GM12878 (cell line): ENCODE results near the gene VWA8. TPM values are rescaled to one million over a fixed set of nuclear protein-coding genes. Genes with fewer than 3 reads are reported as not detected.

ENCODE experiments used
- ATAC-seq: fragments of 200-7000 bp; cut with Tn5 transposase; 3 replicates; pipeline ENCODE4 v1.9.1; 2020; ENCODE audit warnings: mild to moderate bottlenecking, moderate library complexity
- BruUV-seq: library from RNA; stranded (reverse); fragments of 400-500 nt; replicated peaks from 2 replicates; lab custom pipeline; 2021; lab: Mats Ljungman, UMichigan
- CTCF ChIA-PET: fragments of 300-600 bp; sonication (Branson Sonifier 250); formaldehyde crosslinking; extraction: SDS; loops from one replicate; lab custom pipeline; 2021; ENCODE audit warnings: inconsistent platforms; lab: Yijun Ruan, JAX
- POLR2A ChIA-PET: fragments of 350-600 bp; formaldehyde crosslinking; extraction: SDS; loops from one replicate; lab custom pipeline; 2021; ENCODE audit warnings: inconsistent platforms; lab: Charles Lee
- RAD21 ChIA-PET: fragments of 300-600 bp; sonication (Branson Sonifier 250); formaldehyde crosslinking; loops from one replicate; lab custom pipeline; 2023; ENCODE audit warnings: antibody characterized with exemption; ENCODE audit not compliant: unreplicated experiment; lab: Charles Lee
- SMC1A ChIA-PET: fragments of 300-600 bp; sonication (Branson Sonifier 250); formaldehyde crosslinking; loops from one replicate; lab custom pipeline; 2023; ENCODE audit not compliant: unreplicated experiment, uncharacterized antibody; lab: Charles Lee
- DNase-seq: peaks from one replicate; pipeline ENCODE4 v3.0.0-alpha.2; 2011; ENCODE audit warnings: low read depth, low spot score
- FAIRE-seq: peaks from 3 replicates; lab custom pipeline; 2011; peaks lifted over from hg19 to GRCh38; lab: Jason Lieb, UNC
- H2AFZ ChIP-seq: 2 replicates; pipeline ENCODE4 v1.6.0; 2011; ENCODE audit warnings: low read depth, low read length, control low read depth; ENCODE audit not compliant: control insufficient read depth
- H3K27ac ChIP-seq: 2 replicates; pipeline ENCODE4 v1.5.1; 2011; ENCODE audit warnings: control low read depth; ENCODE audit not compliant: control insufficient read depth, insufficient read depth
- H3K27me3 ChIP-seq, 2 experiments: replicated peaks in 1 of 2; 2 replicates each; pipeline versions ENCODE4 v1.6.0 to v1.6.1; 2011; ENCODE audit warnings: low read length in 1 of 2; ENCODE audit not compliant: control insufficient read depth in 2 of 2, insufficient read depth in 2 of 2
- H3K36me3 ChIP-seq, 2 experiments: 2 replicates each; pipeline ENCODE4 v1.5.1; 2011; ENCODE audit warnings: low read length in 1 of 2; ENCODE audit not compliant: control insufficient read depth in 2 of 2, insufficient read depth in 2 of 2
- H3K4me1 ChIP-seq: 2 replicates; pipeline ENCODE4 v1.6.1; 2011; ENCODE audit warnings: mild to moderate bottlenecking, low read length, moderate library complexity, mixed read lengths; ENCODE audit not compliant: control insufficient read depth, insufficient read depth
- H3K4me2 ChIP-seq: 2 replicates; pipeline ENCODE4 v1.6.0; 2011; ENCODE audit warnings: control low read depth; ENCODE audit not compliant: control insufficient read depth, insufficient read depth
- H3K4me3 ChIP-seq: fragments of 200-600 bp; sonication (generic); 2 replicates; pipeline ENCODE4 v1.5.1; 2016
- H3K79me2 ChIP-seq: 2 replicates; pipeline ENCODE4 v1.6.0; 2011; ENCODE audit warnings: low read length; ENCODE audit not compliant: control insufficient read depth, insufficient read depth
- H3K9ac ChIP-seq: 2 replicates; pipeline ENCODE4 v1.8.0; 2011; ENCODE audit warnings: low read length, control low read depth, mixed read lengths; ENCODE audit not compliant: control insufficient read depth, insufficient read depth
- H3K9me3 ChIP-seq: replicated peaks from 3 replicates; pipeline ENCODE4 v1.5.1; 2011; ENCODE audit warnings: mild to moderate bottlenecking, low read length; ENCODE audit not compliant: control insufficient read depth, insufficient read depth
- H4K20me1 ChIP-seq: 2 replicates; pipeline ENCODE4 v1.6.0; 2011; ENCODE audit not compliant: control insufficient read depth, insufficient read depth
- CBX3 ChIP-seq: fragments of 200-600 bp; sonication (generic); IDR thresholded peaks from 2 replicates; pipeline ENCODE4 v1.6.1; 2016; ENCODE audit warnings: low read depth, borderline replicate concordance
- EP300 ChIP-seq, 2 experiments: fragments of 150-350 bp in 1 of 2; IDR thresholded peaks; 2 replicates each; pipeline ENCODE4 v1.6.1; 2011 to 2012; ENCODE audit warnings: low read depth in 2 of 2, low read length in 2 of 2, borderline replicate concordance in 1 of 2, improper control_type of control experiment in 1 of 2, inconsistent platforms in 1 of 2; ENCODE audit not compliant: control insufficient read depth in 1 of 2
- MXI1 ChIP-seq: fragments of 150-350 bp; IDR thresholded peaks from 2 replicates; pipeline ENCODE4 v1.6.1; 2011; ENCODE audit warnings: low read depth, mild to moderate bottlenecking, inconsistent platforms, low read length, improper control_type of control experiment
- POU2F2 ChIP-seq: IDR thresholded peaks from 3 replicates; pipeline ENCODE4 v1.6.1; 2011; ENCODE audit warnings: low read depth, mild to moderate bottlenecking, low read length, borderline replicate concordance
- RUNX3 ChIP-seq: IDR thresholded peaks from 2 replicates; pipeline ENCODE4 v1.6.1; 2012; ENCODE audit warnings: low read length, inconsistent platforms
- SUPT20H ChIP-seq: IDR thresholded peaks from 2 replicates; pipeline ENCODE4 v1.6.1; 2011; ENCODE audit warnings: low read depth, mild to moderate bottlenecking, low read length, moderate library complexity, borderline replicate concordance; ENCODE audit not compliant: control insufficient read depth
- whole genome bisulfite sequencing: methylation state at CpG from one replicate; pipeline ENCODE4 v1.1.6; 2016; ENCODE audit warnings: low lambda C conversion rate; ENCODE audit not compliant: insufficient replicate concordance, insufficient coverage; ENCODE audit errors: missing lambda C conversion rate; 5-methylcytosine and 5-hydroxymethylcytosine counted together
- in situ Hi-C: fragments of 300-500 bp; cut with MboI; formaldehyde crosslinking; loops from 9 replicates; pipeline ENCODE4 v1.14.3; 2018; ENCODE audit warnings: mixed read lengths
- intact Hi-C: fragments of 100-400 bp; cut with micrococcal nuclease; formaldehyde crosslinking; loops from one replicate; pipeline ENCODE4 v1.14.2; 2022; ENCODE audit not compliant: unreplicated experiment
- polyA plus RNA-seq, 11 experiments: library from polyadenylated mRNA; depleted of rRNA in 4 of 11; unstranded in 6 of 11; stranded (reverse) in 5 of 11; fragments of >200 nt; fragmentation: Nextera tagmentation in 4 of 11; fragmentation: Illumina TruSeq in 1 of 11; extraction: Ambion mirVana in 4 of 11; extraction: Trizol in 1 of 11; gene quantifications; 1 replicate in 1 of 11; 2 replicates in 10 of 11; pipeline versions ENCODE4 v1.2.1 to v1.2.3, GENCODE V29; 2011 to 2016; ENCODE audit warnings: inconsistent platforms in 2 of 11, missing spikeins in 2 of 11, low read depth in 1 of 11
- total RNA-seq, 4 experiments: library from RNA; depleted of rRNA in 3 of 4; stranded (reverse); fragments of >200 nt in 3 of 4; fragmentation: Illumina TruSeq in 1 of 4; extraction: Trizol in 1 of 4; gene quantifications; 2 replicates each; pipeline versions ENCODE4 v1.2.1 to v1.2.3, GENCODE V29; 2013 to 2021
- TF ChIP-seq, protein P1 (sequence below): IDR thresholded peaks from 2 replicates; pipeline ENCODE4 v1.6.1; 2012; ENCODE audit warnings: mild to moderate bottlenecking, low read depth, low read length

VWA8 gene
- total and polyA plus RNA-seq, 10 of the 15 experiments (the other 5 are each of a cell fraction or from before 2014, with no cell fraction given), result 3.0 to 21.8 (median 13.5) TPM

DNA sequence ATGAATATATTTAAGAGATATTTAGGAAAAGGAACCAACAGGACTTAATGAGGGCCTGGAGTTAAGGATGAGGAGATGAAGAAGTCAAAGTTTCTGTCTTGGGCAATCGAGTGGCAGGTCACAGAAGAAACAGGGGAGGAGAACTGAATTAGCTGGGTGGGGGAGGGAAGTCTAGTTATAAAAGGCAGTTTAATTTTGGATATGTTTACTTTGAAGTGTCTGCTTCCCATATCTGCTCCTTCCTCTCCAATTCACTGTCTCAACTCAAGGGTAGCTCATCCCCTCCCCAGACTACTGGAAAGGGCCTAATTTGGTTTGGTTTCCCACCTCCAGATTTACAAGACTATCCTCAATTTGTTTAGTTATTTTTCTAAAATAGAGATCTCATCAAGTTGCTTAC lies 195.9 kb downstream of the VWA8 start:
- ChIA-PET CTCF (interaction anchor here (1.7 kb wide), 1 partner anchor 305 kb away, joined by 3 read pairs; no protein-coding TSS in a partner anchor), SMC1A (interaction anchor here (0.6 to 1.7 kb wide), 7 partner anchors 27 to 97 kb away, joined by 3 to 4 read pairs (median 3); no protein-coding TSS in a partner anchor), POLR2A (no interaction called here), RAD21 (no interaction called here)
- BruUV-seq, result no TSS peak
- in situ Hi-C loops (no loop called here), intact Hi-C loops (no loop called here)
- Histone ChIP-seq H3K9me3 (no peaks in the 10 kb centered on the region), H3K9ac (no peak overlapping the region), H3K4me1 (no peaks in the 10 kb centered on the region), H3K36me3 (no peaks in the 10 kb centered on the region), H2AFZ (no peak overlapping the region), H3K4me2 (no peak overlapping the region), H3K4me3 (no peak overlapping the region), H4K20me1 (no peaks in the 10 kb centered on the region), H3K27ac (no peak overlapping the region), H3K27me3 (no peaks in the 10 kb centered on the region), H3K79me2 (no peaks in the 10 kb centered on the region)
- TF ChIP-seq RUNX3 (no peak), POU2F2 (no peak), CBX3 (no peak), MXI1 (no peak), SUPT20H (no peak), EP300 (IDR thresholded peaks at IDR 0.05; ENCODE audit: borderline replicate concordance in 1 of 2, control insufficient read depth in 1 of 2, low read depth in 2 of 2, low read length in 2 of 2) (no peak)
- TF ChIP-seq, protein P1, sequence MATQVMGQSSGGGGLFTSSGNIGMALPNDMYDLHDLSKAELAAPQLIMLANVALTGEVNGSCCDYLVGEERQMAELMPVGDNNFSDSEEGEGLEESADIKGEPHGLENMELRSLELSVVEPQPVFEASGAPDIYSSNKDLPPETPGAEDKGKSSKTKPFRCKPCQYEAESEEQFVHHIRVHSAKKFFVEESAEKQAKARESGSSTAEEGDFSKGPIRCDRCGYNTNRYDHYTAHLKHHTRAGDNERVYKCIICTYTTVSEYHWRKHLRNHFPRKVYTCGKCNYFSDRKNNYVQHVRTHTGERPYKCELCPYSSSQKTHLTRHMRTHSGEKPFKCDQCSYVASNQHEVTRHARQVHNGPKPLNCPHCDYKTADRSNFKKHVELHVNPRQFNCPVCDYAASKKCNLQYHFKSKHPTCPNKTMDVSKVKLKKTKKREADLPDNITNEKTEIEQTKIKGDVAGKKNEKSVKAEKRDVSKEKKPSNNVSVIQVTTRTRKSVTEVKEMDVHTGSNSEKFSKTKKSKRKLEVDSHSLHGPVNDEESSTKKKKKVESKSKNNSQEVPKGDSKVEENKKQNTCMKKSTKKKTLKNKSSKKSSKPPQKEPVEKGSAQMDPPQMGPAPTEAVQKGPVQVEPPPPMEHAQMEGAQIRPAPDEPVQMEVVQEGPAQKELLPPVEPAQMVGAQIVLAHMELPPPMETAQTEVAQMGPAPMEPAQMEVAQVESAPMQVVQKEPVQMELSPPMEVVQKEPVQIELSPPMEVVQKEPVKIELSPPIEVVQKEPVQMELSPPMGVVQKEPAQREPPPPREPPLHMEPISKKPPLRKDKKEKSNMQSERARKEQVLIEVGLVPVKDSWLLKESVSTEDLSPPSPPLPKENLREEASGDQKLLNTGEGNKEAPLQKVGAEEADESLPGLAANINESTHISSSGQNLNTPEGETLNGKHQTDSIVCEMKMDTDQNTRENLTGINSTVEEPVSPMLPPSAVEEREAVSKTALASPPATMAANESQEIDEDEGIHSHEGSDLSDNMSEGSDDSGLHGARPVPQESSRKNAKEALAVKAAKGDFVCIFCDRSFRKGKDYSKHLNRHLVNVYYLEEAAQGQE, result no peak
- DNase-seq (no peak), FAIRE-seq (no peak), ATAC-seq (no peak)
- 92% methylated on average over 1 of the region's 1 CpG for WGBS
